ENCODE measurements around the gene CNKSR1. TPM values are rescaled to one million over a fixed set of nuclear protein-coding genes. Genes with fewer than 3 reads are reported as not detected.

Gene CNKSR1
- total and polyA plus RNA-seq, 2 of the 13 experiments (the other 11 are each of a cell fraction or from before 2014, with no cell fraction given) = 3.4 to 8.9 TPM

- TF ChIP-seq ZNF784 (CRISPR knock-in tag; IDR thresholded peaks at IDR 0.05; ENCODE audit: borderline replicate concordance) (peak; percentile 76; the same call in 1 of the 2 replicates), BCL3 (CRISPR knock-in tag; IDR thresholded peaks at IDR 0.05) (peak; percentile 89), RXRA (CRISPR knock-in tag; IDR thresholded peaks at IDR 0.05) (peak; percentile 83), GPN1 (CRISPR knock-in tag; IDR thresholded peaks at IDR 0.05; ENCODE audit: borderline replicate concordance) (no peak), ZNF512 (CRISPR knock-in tag; IDR thresholded peaks at IDR 0.05) (no peak), CAMTA2 (CRISPR knock-in tag; IDR thresholded peaks at IDR 0.05; ENCODE audit: borderline replicate concordance) (peak; percentile 98; the same call in 1 of the 2 replicates), MYNN (CRISPR knock-in tag; IDR thresholded peaks at IDR 0.05; ENCODE audit: low read depth) (no peak), GFI1 (CRISPR knock-in tag; IDR thresholded peaks at IDR 0.05; ENCODE audit: borderline replicate concordance) (peak; percentile 65; the same call in 1 of the 2 replicates), ZNF180 (CRISPR knock-in tag; IDR thresholded peaks at IDR 0.05; ENCODE audit: borderline replicate concordance, low read depth) (0 out of 2 replicates have a peak, but pooled peaks have one; percentile 37), ZNF549 (CRISPR knock-in tag; IDR thresholded peaks at IDR 0.05) (no peak), GTF3A (CRISPR knock-in tag; conservative IDR thresholded peaks at IDR 0.05) (no peak), KDM2A (CRISPR knock-in tag; IDR thresholded peaks at IDR 0.05; ENCODE audit: borderline replicate concordance, low read depth) (peak; percentile 93), NFIB (CRISPR knock-in tag; IDR thresholded peaks at IDR 0.05; ENCODE audit: borderline replicate concordance) (no peak), ZNF337 (CRISPR knock-in tag; IDR thresholded peaks at IDR 0.05; ENCODE audit: borderline replicate concordance, low read depth) (no peak), FOXO1 (CRISPR knock-in tag; IDR thresholded peaks at IDR 0.05) (peak; percentile 10; the same call in 1 of the 2 replicates), ZNF382 (CRISPR knock-in tag; IDR thresholded peaks at IDR 0.05; ENCODE audit: borderline replicate concordance) (no peak), FOSL1 (CRISPR knock-in tag; IDR thresholded peaks at IDR 0.05; ENCODE audit: borderline replicate concordance) (peak; percentile 23; the same call in 1 of the 2 replicates), TAF1 (CRISPR knock-in tag; IDR thresholded peaks at IDR 0.05) (peak; percentile 83), ZNF225 (CRISPR knock-in tag; IDR thresholded peaks at IDR 0.05) (peak; percentile 91), ZBTB3 (CRISPR knock-in tag; IDR thresholded peaks at IDR 0.05; ENCODE audit: borderline replicate concordance, low read depth) (no peak; the same call in 1 of the 2 replicates), ZNF773 (CRISPR knock-in tag; IDR thresholded peaks at IDR 0.05; ENCODE audit: borderline replicate concordance) (peak; percentile 89; the same call in 1 of the 2 replicates), MIER2 (CRISPR knock-in tag; IDR thresholded peaks at IDR 0.05) (0 out of 2 replicates have a peak, but pooled peaks have one; percentile 33), AKAP8 (CRISPR knock-in tag; IDR thresholded peaks at IDR 0.05) (no peak; the same call in 1 of the 2 replicates), LBX2 (CRISPR knock-in tag; IDR thresholded peaks at IDR 0.05; ENCODE audit: borderline replicate concordance) (peak; percentile 91; the same call in 1 of the 2 replicates)
These were observed 7.4 kb upstream of the CNKSR1 start, which contains the start of gene ZNF593 (continued) for GRCh38 chr1:26169669-26170471.

Measured in HepG2 (cell line).